ENCODE results near the gene CYYR1.

- TF ChIP-seq POLR2AphosphoS5 (IDR thresholded peaks at IDR 0.05; ENCODE audit: low read depth, low read length) (no peak), POLR2A (IDR thresholded peaks at IDR 0.05; ENCODE audit: low read depth, low read length) (no peak)
These were observed 20.7 kb upstream of the CYYR1 start for GRCh38 chr21:26593800-26594199.

Data from GM12892 (cell line).